HG03439 (cell line): ENCODE results near the gene TBC1D28.
"Not testable (repeated sequence)": the region's sequence is repeated elsewhere in the genome, so short reads cannot be mapped to it uniquely, and the experiment has no call there.

Source experiments
- ATAC-seq: cut with Tn5 transposase; IDR thresholded peaks from one replicate; pipeline ENCODE4 v1.9.1; 2021; ENCODE audit warnings: mild to moderate bottlenecking, moderate library complexity; ENCODE audit not compliant: unreplicated experiment

The TBC1D28 gene

DNA sequence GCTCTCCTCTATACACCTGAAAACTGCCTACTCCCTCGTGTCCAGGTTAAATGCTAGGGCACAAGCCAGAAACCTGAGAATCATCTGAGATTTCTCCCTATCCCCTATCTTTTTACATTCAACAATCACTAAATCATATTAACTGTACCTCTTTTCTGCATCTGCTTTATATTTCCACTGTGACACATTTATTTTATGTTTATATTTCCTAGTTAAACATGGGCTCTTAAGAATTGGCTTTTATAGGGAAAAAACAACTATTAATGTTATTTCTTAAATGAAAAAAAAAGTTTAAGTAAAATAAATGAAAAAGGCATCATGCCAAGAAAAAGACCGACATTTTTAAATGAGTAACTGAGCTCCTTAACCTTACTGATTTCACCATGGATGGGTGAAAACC lies 26.6 kb downstream of the TBC1D28 start:
- not testable (repeated sequence) for ATAC-seq

DNA sequence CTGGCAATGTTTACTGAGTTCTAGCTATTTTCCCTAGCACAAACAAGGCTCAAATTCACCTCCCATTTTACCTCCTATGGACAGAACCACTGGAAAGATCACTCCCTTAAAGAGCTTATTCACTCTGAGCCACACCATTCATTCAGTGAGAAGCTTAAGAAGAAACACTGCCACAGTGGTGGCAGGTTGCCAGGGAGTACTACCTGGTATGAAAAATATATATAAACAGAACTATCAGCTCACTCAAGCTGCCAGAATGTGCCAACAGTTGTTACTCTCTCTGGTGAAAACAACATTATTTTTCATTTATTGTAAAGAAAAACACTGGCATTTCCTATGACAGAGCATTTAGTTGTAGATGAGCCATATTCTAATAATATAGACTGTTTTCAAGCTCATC lies 31.2 kb downstream of the TBC1D28 start:
- not testable (repeated sequence) for ATAC-seq

DNA sequence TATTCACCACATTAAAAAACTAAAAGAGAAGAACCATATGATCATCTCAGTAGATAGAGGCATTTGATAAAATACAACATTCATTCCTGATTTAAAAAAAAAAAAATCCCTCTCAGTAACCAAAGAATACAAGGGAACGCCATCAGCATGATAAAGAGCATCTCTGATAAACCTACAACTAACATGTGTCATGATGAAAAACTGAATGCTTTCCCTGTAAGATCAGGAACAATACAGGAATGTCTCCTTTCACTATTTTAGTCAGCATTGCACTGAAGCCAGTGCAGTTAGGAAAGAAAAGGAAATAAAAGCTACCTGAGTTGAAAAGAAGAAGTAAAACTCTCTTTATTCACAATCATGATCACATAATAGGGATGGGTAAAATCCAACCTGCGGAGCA lies 51.1 kb downstream of the TBC1D28 start:
- ATAC-seq, result not testable (repeated sequence)
